Mesendoderm (in vitro differentiated cells): ENCODE results near the gene SMIM21.

Experiments used
- DNase-seq: peaks from one replicate; pipeline ENCODE4 v3.0.0; 2013
- H2AK5ac ChIP-seq: 2 replicates; pipeline ENCODE4 v1.6.1; 2013; ENCODE audit warnings: low read length, inconsistent platforms
- H2BK120ac ChIP-seq: 2 replicates; pipeline ENCODE4 v1.6.1; 2013; ENCODE audit warnings: low read depth, mild to moderate bottlenecking, low read length, moderate library complexity, mixed read lengths
- H2BK15ac ChIP-seq: replicated peaks from 2 replicates; pipeline ENCODE4 v1.6.1; 2013; ENCODE audit warnings: low read depth, mild to moderate bottlenecking, moderate library complexity
- H2BK5ac ChIP-seq: 2 replicates; pipeline ENCODE4 v1.6.1; 2013; ENCODE audit warnings: low read length, inconsistent platforms
- H3K18ac ChIP-seq: 2 replicates; pipeline ENCODE4 v1.6.1; 2013; ENCODE audit warnings: mild to moderate bottlenecking, low read length, mixed read lengths
- H3K23ac ChIP-seq: one replicate; pipeline ENCODE4 v1.6.1; 2013; ENCODE audit warnings: low read length
- H3K27ac ChIP-seq: 2 replicates; pipeline ENCODE4 v1.5.1; 2013; ENCODE audit warnings: low read depth, mild to moderate bottlenecking, inconsistent platforms, low read length, moderate library complexity
- H3K27me3 ChIP-seq: 2 replicates; pipeline ENCODE4 v1.6.1; 2013; ENCODE audit warnings: low read length, control low read depth, mild to moderate bottlenecking, inconsistent platforms; ENCODE audit not compliant: insufficient read depth, poor library complexity
- H3K36me3 ChIP-seq: 2 replicates; pipeline ENCODE4 v1.6.1; 2013; ENCODE audit warnings: low read length, inconsistent platforms; ENCODE audit not compliant: control insufficient read depth, insufficient read depth
- H3K4ac ChIP-seq: one replicate; pipeline ENCODE4 v1.6.1; 2013; ENCODE audit warnings: low read depth, mild to moderate bottlenecking, low read length, moderate library complexity
- H3K4me1 ChIP-seq: 2 replicates; pipeline ENCODE4 v1.6.1; 2013; ENCODE audit warnings: low read depth, low read length, inconsistent platforms; ENCODE audit not compliant: control insufficient read depth
- H3K4me2 ChIP-seq: 2 replicates; pipeline ENCODE4 v1.6.1; 2013; ENCODE audit warnings: low read length
- H3K4me3 ChIP-seq: 2 replicates; pipeline ENCODE4 v1.5.1; 2013; ENCODE audit warnings: mild to moderate bottlenecking, low read length
- H3K56ac ChIP-seq: one replicate; pipeline ENCODE4 v1.6.1; 2013; ENCODE audit warnings: low read length
- H3K79me1 ChIP-seq: 2 replicates; pipeline ENCODE4 v1.6.1; 2013; ENCODE audit warnings: low read length, inconsistent platforms
- H3K79me2 ChIP-seq: 2 replicates; pipeline ENCODE4 v1.6.1; 2013; ENCODE audit warnings: mild to moderate bottlenecking, low read length; ENCODE audit not compliant: control insufficient read depth, insufficient read depth
- H3K9ac ChIP-seq: 2 replicates; pipeline ENCODE4 v1.6.1; 2013; ENCODE audit warnings: low read length, inconsistent platforms
- H4K5ac ChIP-seq: one replicate; pipeline ENCODE4 v1.6.1; 2013; ENCODE audit warnings: low read length
- H4K8ac ChIP-seq: one replicate; pipeline ENCODE4 v1.6.1; 2013; ENCODE audit warnings: low read depth, mild to moderate bottlenecking, control low read depth, low read length, moderate library complexity
- WGBS: extraction: QIAGEN DNeasy Blood & Tissue Kit; methylation state at CpG from one replicate; pipeline ENCODE4 v1.1.7; 2013; ENCODE audit warnings: low lambda C conversion rate, missing lambda C conversion rate; ENCODE audit not compliant: insufficient coverage; ENCODE audit errors: extremely low coverage; 5-methylcytosine and 5-hydroxymethylcytosine counted together

The SMIM21 gene

DNA sequence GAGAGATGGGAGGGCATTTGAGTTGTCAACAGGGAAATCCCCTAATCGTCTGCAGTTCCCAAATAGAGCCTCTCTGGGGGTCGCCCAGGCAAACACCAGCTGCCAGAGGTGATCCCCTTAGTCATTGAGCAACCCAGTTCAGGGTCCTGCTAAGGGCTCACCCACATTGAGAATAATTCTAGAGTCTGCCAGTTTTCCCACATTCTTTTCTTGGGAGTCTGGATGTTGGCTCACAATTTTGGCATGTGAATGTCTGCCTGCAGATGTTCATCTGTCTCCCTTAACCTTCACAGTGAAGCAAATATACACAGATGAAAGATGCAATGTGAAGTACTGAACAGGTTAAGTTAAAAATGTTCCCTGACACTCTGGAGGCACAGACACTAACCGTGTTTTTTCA lies 11.4 kb upstream of the SMIM21 start:
- Histone ChIP-seq H3K79me1 (no peaks in the 10 kb centered on the region), H3K18ac (no peak overlapping the region), H4K8ac (no peak overlapping the region), H3K36me3 (no peaks in the 10 kb centered on the region), H3K27ac (no peak overlapping the region), H2BK120ac (no peak overlapping the region), H3K4me3 (no peak overlapping the region), H2AK5ac (no peak overlapping the region), H2BK5ac (no peak overlapping the region), H3K56ac (no peak overlapping the region), H3K27me3 (no peaks in the 10 kb centered on the region), H3K4me2 (no peak overlapping the region), H3K23ac (no peak overlapping the region), H3K4ac (no peak overlapping the region), H3K9ac (no peak overlapping the region), H2BK15ac (no peak overlapping the region), H3K79me2 (no peaks in the 10 kb centered on the region), H3K4me1 (no peaks in the 10 kb centered on the region), H4K5ac (no peak overlapping the region)
- no peak for DNase-seq
- no CpG with 5 or more reads among the region's 3 CpGs for WGBS

- no peak overlapping the region for H3K4me3 ChIP-seq
- H2AK5ac ChIP-seq = no peak overlapping the region
- H4K8ac ChIP-seq = no peak overlapping the region
- no CpG with 5 or more reads among the region's 3 CpGs for WGBS
- H3K36me3 ChIP-seq = no peaks in the 10 kb centered on the region
- H3K56ac ChIP-seq = no peak overlapping the region
- DNase-seq = no peak
- no peak overlapping the region for H3K27ac ChIP-seq
- no peak overlapping the region for H2BK15ac ChIP-seq
- H3K4ac ChIP-seq = no peak overlapping the region
- H3K79me2 ChIP-seq = no peaks in the 10 kb centered on the region
- no peak overlapping the region for H2BK5ac ChIP-seq
- no peak overlapping the region for H3K9ac ChIP-seq
- H3K79me1 ChIP-seq = no peaks in the 10 kb centered on the region
- no peak overlapping the region for H3K18ac ChIP-seq
- no peak overlapping the region for H3K4me2 ChIP-seq
- no peak overlapping the region for H4K5ac ChIP-seq
- H3K4me1 ChIP-seq = no peaks in the 10 kb centered on the region
- no peak overlapping the region for H2BK120ac ChIP-seq
- H3K27me3 ChIP-seq = no peaks in the 10 kb centered on the region
- no peak overlapping the region for H3K23ac ChIP-seq
Measured at GRCh38 chr18:75437979-75438378, 10.5 kb upstream of the SMIM21 start.

DNA sequence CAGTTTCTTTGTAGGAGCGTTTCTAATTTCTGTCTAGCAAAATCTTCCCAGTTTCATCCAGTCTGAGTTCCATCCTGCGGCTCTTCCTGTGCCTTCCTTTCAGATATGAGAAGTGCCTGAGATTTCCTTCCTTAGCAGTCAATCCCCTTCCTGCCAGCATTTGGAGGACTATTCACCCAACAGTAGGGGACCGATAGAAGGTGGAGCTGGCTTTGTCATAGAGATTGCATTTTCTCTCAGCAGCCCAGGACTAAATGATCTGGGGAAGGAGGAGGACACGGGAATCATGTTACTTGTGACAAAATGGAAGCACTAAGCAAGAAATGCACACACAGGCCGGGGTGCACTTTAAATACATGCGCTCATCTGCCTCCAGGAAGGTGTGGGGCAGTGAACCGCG lies 5.6 kb upstream of the SMIM21 start:
- no peak overlapping the region for H3K27ac ChIP-seq
- H3K4ac ChIP-seq = no peak overlapping the region
- no CpG with 5 or more reads among the region's 8 CpGs for WGBS
- no peaks in the 10 kb centered on the region for H3K27me3 ChIP-seq
- no peak overlapping the region for H3K9ac ChIP-seq
- no peaks in the 10 kb centered on the region for H3K4me1 ChIP-seq
- no peak overlapping the region for H2BK5ac ChIP-seq
- H3K4me3 ChIP-seq = no peak overlapping the region
- no peak overlapping the region for H2BK15ac ChIP-seq
- H3K4me2 ChIP-seq = no peak overlapping the region
- no peak overlapping the region for H3K56ac ChIP-seq
- peak; percentile 53 for DNase-seq
- no peak overlapping the region for H3K18ac ChIP-seq
- H3K79me2 ChIP-seq = no peaks in the 10 kb centered on the region
- no peak overlapping the region for H4K5ac ChIP-seq
- no peak overlapping the region for H3K23ac ChIP-seq
- no peaks in the 10 kb centered on the region for H3K36me3 ChIP-seq
- H2AK5ac ChIP-seq = no peak overlapping the region
- no peak overlapping the region for H4K8ac ChIP-seq
- no peak overlapping the region for H2BK120ac ChIP-seq
- no peaks in the 10 kb centered on the region for H3K79me1 ChIP-seq

- Histone ChIP-seq H3K4ac (no peak overlapping the region), H3K27me3 (no peaks in the 10 kb centered on the region), H3K18ac (no peak overlapping the region), H2BK15ac (no peak overlapping the region), H2BK120ac (no peak overlapping the region), H3K9ac (no peak overlapping the region), H3K27ac (no peak overlapping the region), H3K23ac (no peak overlapping the region), H3K4me1 (no peaks in the 10 kb centered on the region), H2BK5ac (no peak overlapping the region), H4K8ac (no peak overlapping the region), H3K4me3 (no peak overlapping the region), H4K5ac (no peak overlapping the region), H3K4me2 (no peak overlapping the region), H3K56ac (no peak overlapping the region), H3K79me2 (no peaks in the 10 kb centered on the region), H3K79me1 (no peaks in the 10 kb centered on the region), H2AK5ac (no peak overlapping the region), H3K36me3 (no peaks in the 10 kb centered on the region)
- no CpG with 5 or more reads among the region's 9 CpGs for WGBS
- DNase-seq = no peak
Measured at GRCh38 chr18:75429975-75430374, 2.5 kb upstream of the SMIM21 start.

- H3K18ac ChIP-seq = no peak overlapping the region
- no peak overlapping the region for H3K23ac ChIP-seq
- no peak overlapping the region for H2AK5ac ChIP-seq
- H3K27me3 ChIP-seq = no peaks in the 10 kb centered on the region
- no peak overlapping the region for H3K56ac ChIP-seq
- WGBS = no CpG with 5 or more reads among the region's 4 CpGs
- no peak overlapping the region for H3K4me2 ChIP-seq
- H2BK120ac ChIP-seq = no peak overlapping the region
- H3K79me2 ChIP-seq = no peaks in the 10 kb centered on the region
- H4K5ac ChIP-seq = no peak overlapping the region
- H3K4me1 ChIP-seq = no peaks in the 10 kb centered on the region
- no peak overlapping the region for H3K27ac ChIP-seq
- no peak overlapping the region for H2BK5ac ChIP-seq
- no peak for DNase-seq
- no peaks in the 10 kb centered on the region for H3K79me1 ChIP-seq
- no peak overlapping the region for H2BK15ac ChIP-seq
- H4K8ac ChIP-seq = no peak overlapping the region
- H3K9ac ChIP-seq = no peak overlapping the region
- no peak overlapping the region for H3K4me3 ChIP-seq
- H3K36me3 ChIP-seq = no peaks in the 10 kb centered on the region
- H3K4ac ChIP-seq = no peak overlapping the region
Measured at GRCh38 chr18:75428490-75428889, 987 bp upstream of the SMIM21 start.

DNA sequence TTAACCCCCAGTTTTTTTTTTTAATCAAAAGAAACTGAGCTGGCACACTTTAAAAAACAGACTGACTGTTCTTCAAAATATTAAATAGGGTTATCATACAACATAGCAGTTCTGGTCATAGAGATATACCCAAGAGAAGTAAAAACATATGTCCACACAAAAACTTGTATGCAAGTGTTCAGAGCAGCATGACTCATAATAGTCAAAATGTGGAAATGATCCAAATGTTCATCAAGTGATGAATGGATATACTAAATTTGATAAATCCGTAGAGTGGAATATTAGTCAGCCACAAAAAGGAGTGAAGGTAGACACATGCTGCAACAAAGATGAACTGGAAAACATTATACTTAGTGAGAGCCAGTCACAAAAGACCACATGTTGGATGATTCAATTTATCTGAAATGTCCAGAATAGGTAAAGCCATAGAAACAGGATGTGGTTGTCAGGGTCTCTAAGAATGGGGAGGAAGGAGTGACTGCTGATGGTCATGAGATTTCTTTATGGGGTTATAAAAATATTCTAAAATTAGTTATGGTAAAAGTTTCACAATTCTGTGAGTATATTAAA lies 5.1 kb downstream of the SMIM21 start:
- no peak for DNase-seq
- no peaks in the 10 kb centered on the region for H3K79me1 ChIP-seq
- H2BK5ac ChIP-seq = no peak overlapping the region
- no CpG with 5 or more reads among the region's 1 CpG for WGBS
- H3K4me1 ChIP-seq = no peaks in the 10 kb centered on the region
- H3K9ac ChIP-seq = no peak overlapping the region
- H3K4me3 ChIP-seq = no peak overlapping the region
- H2BK120ac ChIP-seq = no peak overlapping the region
- no peaks in the 10 kb centered on the region for H3K27me3 ChIP-seq
- no peak overlapping the region for H3K4me2 ChIP-seq
- no peak overlapping the region for H3K18ac ChIP-seq
- no peak overlapping the region for H2BK15ac ChIP-seq
- no peaks in the 10 kb centered on the region for H3K79me2 ChIP-seq
- H3K4ac ChIP-seq = no peak overlapping the region
- H4K8ac ChIP-seq = no peak overlapping the region
- H3K27ac ChIP-seq = no peak overlapping the region
- H2AK5ac ChIP-seq = no peak overlapping the region
- H3K36me3 ChIP-seq = no peaks in the 10 kb centered on the region
- H3K23ac ChIP-seq = no peak overlapping the region
- H4K5ac ChIP-seq = no peak overlapping the region
- no peak overlapping the region for H3K56ac ChIP-seq
